HG03097 (cell line): Measurements from ENCODE around the gene MDFIC.
A peak's percentile ranks its signal among the peaks of the same experiment; 100 is the strongest.

Experiments
- ATAC-seq: cut with Tn5 transposase; IDR thresholded peaks from one replicate; pipeline ENCODE4 v1.9.1; 2021; ENCODE audit not compliant: unreplicated experiment, low FRiP score

Gene MDFIC

DNA sequence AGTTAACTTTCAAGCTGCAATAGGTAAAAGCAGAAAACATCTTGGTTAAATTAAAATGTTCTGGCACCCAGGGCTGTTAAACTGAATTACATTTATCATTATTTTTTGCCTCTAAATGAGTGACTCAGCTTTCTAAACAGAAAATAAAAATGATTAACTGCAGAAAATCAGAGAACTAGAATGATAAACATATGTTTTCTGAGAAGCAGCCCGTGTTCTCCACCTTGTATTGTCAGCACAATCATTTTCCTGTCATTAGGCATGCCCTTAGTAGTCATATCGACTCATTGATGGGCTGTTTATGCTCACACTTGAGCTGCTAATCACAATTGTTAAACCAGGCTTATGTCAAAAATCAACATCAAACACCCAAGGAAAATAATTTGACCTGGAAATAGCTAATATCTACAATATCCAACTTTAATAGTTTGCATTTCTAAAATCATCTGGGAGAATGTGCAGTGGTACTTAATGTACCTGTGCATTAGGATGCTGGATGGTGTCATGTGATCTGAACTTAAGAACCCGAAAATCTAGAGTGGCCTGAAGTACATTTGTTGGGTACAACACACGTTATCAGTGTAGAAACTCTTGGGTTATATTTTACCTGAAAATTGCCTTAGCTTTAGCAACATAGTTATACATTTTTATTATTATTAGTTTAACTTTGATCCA, 2.3 kb downstream of the MDFIC start:
- no peak for ATAC-seq

DNA sequence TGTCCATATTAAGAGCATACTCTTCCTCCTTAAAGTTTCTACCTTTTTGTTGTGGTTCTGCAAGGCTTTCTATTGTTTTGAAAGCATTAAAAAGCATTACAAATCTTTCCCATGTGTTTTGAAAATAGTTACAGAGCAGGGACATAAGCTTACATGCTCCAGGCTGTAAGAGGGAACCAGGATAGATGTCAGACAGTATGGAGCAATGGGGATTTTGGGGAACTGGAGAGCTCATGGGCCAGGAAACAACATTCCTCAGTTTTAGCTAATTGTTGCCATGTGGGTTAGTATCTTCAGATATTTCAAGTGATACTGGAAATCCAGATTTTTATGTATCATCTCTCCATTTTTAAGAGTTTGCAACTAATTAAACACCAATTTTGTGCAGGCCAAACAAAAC, 3.5 kb downstream of the MDFIC start:
- ATAC-seq = no peak

DNA sequence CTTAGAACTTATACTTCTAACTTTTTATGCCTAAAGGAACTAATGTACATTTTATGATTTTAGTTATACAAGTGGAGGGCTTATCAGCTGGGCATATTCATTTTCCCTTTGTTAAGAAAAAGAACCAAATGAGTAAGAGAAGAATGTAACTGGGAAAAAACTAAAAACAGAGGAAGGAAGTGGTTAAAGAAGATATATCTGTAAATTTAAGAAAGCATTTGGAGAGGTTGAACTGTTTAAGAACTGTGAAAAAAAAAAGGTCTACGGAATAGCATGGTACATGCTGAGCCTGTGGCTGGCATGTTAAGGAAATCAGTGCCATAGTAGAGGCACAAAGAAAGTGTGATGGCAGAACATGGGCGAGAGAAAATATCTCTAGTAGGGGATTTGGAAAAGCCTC, 6.2 kb downstream of the MDFIC start:
- ATAC-seq = no peak

DNA sequence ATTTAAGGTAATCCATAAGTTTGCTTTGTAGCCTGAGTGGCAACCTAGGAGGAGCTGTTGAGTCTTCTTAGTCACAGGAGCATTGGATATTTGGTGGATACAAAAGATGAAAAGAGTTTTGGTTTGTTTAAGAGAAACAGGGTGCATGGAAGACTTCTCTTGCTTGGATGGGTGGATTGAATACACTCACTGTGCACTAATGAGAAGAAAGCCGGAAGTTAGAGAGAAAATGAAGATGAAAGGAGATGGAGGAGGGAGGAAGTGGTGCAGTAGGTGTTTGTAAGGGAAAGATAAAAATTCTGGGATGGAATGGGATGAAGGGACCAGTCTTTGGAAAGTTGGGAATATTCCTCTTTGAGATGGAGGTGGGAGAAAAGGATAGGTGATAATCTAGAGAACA, 7.7 kb downstream of the MDFIC start:
- ATAC-seq = no peak

DNA sequence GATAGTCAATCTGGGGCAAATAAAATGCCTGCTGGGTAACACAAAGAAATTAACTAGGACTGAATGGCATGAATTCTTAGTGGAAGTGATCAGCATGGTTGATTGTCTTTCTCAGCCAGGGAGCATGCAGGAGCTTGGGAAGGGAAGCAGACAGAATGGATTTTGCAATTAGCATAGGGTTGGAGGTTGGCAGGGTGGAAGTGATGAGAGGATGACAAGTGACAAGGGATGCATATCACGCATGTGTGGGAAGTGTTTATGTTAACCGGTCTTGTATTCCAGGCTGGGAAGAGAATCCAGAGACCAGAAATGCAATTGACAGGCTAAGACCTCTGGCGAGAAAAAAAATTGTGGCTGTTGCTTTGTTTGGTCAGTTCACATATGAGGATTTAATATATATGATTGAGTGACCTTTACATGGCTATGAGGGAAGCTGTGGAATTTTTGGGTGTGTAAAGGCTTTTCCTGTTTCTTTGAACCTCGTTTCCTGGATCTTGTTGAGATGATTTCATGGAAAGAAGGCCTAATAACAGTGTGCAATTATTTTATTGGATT, 8.3 kb downstream of the MDFIC start:
- ATAC-seq = no peak

DNA sequence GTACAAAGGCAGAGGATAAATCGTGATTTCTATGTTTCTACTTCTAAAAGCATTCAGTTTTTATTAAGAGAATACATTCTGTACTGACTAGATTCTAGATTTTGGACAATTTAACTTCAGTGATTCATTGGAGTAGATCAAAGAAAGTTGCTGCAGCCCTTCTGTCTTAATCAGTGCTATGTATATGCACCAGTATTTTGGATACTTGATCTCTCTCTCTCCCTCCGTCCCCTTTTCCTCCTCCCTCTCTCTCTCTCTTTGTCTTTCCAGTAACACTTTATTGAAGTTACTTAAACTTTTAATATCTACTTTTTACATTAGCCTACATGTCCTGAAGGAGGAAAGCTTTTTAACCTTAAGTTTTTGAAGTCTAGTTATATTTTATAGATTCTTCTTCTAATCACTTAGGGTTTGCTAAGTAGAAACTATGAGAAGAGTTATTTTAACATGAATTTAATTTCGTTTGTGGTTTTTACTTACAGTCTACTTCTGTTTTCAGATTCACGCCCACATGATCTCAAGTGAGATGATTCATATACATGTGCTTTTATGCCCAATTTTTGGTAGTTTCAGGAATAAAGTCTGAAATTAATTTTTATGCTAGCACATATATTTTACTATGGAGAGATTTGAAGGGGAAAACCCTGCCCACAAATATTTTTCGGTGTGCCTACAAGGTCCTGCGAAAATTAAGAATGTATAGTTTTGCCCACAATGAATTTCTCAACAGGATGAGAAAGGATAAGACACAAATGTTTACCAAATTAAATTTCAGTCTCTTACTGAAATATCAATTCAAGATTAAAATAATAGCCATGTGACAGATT, 9.1 kb downstream of the MDFIC start:
- peak; percentile 42 for ATAC-seq

DNA sequence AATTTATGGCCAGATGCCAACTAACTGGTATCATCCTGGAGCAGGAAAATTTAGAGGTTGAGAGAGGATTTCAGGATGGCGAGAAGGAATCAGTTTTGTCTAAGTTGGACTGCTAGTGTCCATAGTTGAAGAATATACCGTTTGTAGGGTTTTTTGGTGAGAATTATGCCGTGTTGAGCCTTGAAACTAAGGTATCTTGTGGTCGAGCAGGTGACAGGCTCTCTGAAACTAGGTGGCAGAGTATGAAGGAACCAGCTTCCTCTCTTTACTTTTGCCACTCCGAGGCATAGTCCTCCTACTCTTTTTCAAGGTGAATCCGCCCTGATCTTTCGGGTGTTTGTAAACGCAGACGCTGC, 9.7 kb downstream of the MDFIC start:
- peak; percentile 74 for ATAC-seq

DNA sequence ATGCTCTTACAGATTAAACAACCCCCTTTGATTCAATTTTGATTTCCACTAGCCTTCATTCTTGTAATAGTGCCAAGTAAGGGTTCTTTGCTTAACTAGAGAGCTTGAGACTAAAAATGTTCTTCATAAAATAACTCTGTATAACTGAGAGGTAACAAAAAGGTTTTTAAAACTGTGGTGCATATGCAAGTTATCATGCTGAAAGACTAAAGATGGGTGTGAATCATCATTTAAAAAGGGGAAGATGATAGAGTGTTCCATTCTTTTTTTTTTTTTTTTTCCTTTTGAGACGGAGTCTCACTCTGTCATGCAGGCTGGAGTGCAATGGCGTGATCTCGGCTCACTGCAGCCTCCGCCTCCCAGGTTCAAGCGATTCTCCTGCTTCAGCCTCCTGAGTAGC, 11.1 kb downstream of the MDFIC start:
- ATAC-seq = no peak

DNA sequence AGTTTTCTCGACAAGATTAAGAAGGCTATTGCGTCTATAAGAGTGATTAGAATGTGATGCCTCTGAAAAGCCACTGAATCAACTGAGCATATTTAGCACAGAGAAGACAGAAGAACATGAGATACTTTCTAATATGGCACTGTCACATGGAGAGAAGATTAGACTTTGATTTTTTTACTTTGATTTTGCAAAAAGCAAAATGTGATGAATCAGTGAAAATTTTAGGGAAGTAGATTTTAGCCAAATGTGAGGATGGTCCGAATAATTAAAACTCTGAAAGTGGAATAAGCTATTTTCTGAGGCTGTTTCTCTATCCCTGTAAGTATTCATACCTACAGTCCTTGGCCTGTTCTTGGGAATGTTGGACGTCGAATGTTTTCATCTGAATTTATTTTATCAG, 11.8 kb downstream of the MDFIC start:
- ATAC-seq = no peak

DNA sequence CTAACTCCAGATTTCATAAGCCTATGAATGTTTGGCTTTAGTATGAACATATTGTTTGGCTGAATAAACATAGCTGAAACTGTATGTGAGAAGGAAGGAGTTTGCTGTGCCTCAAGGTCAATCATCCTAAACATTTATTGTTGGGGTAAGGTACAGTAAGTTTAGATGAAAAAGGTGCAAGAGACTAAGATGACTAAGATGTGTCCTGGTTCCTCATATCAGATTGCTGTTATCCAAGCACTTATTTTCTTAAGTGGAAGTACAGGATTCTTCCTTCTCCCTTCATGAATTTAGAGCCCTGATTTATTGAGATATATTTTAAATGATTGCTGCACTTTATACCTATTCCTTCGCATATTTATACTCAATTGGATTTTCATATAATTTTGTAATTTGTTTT, 12.2 kb downstream of the MDFIC start:
- ATAC-seq = no peak

DNA sequence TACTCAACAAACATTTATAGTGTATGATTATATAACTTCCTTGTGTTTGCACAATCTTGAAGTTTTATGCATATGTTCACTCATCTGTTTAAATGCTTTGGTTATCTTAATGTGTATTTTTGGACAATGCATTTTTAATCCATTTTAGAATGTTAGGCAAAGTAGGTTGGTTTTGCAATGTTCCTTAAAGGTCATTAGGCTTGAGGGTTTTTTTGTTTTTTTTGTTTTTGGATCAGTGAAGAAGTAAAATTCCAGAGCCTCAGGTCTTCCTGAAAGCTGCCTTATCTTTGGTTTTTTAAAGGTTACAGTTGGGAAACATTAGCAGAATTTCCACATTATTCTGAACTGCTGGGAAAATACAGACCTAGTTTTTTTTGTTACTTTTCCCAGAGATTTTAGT, 12.8 kb downstream of the MDFIC start:
- no peak for ATAC-seq

DNA sequence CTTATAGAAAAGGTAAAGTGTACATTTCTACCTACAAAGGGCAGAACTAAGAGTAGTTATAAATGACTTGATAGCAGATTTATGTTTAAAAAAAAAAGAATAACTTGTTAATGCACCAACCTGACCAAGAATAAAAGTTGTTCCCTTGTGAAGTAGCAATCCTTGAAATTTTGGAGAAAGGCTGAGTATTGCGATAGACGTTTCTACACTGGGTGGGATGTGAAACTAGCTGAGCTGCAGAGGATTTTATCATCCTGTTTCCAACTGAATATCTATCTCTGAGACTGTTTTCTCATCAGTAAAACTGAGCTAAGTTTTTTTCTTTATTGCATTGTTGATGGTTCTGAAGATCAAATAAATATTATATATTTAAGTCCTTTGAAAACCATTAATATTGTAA, 14.6 kb downstream of the MDFIC start:
- no peak for ATAC-seq

DNA sequence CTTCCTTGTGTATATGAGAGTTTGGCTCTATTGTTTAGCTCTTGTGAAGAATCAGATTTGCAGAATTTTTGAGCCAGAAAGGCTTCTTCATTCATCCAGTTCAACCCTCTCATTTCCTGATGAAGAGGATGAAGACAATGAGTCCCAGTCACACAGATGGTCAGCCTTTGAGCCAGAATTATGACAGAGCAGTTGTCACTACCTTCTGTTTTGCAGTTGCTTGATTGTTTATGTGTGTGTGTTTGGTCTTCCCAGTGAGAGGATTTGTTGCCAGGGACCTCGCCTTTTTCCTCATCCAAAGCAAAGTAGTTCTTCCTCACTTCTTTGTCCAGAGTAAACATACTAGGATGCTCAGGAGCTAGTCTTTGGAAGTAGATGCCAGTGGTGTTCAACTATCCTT, 15.6 kb downstream of the MDFIC start:
- no peak for ATAC-seq

DNA sequence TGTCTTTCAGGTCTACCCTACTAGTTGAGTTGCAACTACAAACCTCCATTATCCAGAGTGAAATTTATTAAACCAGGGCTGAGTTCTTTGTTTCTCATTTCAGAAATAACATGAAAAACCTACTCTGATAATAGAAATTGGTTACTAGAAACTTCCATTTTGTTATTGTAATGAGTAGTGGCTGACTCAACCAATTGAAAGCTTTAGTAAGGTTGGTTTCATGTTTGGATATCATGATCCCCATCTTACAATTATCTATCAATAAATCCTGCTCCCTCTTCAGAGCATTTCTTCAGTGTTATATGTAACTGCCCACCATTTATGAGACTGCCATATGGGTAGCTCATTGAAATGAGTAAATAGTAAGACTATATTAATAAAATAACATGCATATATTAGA, 16.9 kb downstream of the MDFIC start:
- no peak for ATAC-seq

DNA sequence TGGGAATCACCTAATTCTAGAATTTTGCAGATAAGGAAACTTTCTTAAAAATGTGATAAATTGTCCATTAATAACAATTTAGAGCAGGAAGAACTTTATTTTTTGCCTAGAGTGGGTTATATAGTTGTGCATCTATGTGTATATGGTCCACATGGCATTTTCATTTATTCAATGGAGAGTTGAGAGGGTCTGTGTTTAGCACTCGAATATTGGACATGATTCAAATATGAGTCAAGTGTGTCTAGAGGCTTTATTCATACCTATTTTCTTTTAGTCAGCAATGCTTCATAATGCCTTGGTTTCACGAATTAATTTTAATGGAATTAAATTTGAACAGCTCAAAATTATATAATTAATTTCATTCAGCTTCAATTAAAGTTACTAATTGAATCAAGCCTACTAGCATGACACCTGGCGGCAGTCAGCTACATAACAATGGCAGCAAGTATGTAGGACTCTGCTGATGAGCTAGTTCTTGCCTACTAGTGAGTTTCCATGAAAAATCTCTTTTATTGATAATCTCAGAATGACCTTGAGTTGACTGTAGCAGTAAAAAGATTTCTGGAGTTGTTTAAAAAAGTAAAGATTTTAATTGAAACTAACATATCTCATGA, 17.7 kb downstream of the MDFIC start:
- ATAC-seq = no peak

DNA sequence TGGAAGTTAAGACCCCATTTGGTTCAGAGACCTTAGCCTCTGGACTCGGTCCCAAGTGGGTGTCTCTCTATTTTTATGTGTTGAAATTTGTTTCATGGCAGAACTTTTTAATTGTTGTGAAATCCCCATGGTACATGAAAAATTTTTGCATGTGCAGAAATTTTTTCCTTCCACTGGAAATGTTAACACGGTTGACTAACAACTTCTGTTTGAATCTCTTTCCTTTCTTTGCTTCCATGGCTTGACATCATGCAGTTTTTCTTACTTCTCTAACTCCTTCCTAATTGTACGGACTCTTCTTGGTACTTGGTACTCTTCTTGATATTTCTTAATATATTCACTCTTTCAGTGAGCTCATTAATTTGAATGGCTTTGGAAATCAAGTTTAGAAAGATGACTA, 18.3 kb downstream of the MDFIC start:
- ATAC-seq = no peak

DNA sequence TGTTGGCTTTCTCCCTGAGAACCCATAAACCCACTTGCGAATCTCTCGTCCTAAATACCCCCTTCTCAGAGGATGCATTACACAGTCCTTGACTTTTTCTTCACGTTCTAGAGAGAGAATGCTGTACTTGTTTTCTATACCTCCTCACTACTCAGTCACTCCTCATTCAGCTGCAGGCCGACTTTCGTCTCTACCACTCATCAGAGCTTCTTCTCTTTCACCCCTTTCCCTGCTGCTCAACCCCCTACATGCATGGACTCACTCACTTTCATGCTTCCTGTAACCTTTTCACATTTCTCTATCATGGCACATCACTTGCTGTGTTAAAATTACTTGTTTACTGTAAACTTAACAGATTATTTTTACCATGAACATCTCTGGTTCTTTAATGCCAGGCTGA, 19.8 kb downstream of the MDFIC start:
- ATAC-seq = no peak

DNA sequence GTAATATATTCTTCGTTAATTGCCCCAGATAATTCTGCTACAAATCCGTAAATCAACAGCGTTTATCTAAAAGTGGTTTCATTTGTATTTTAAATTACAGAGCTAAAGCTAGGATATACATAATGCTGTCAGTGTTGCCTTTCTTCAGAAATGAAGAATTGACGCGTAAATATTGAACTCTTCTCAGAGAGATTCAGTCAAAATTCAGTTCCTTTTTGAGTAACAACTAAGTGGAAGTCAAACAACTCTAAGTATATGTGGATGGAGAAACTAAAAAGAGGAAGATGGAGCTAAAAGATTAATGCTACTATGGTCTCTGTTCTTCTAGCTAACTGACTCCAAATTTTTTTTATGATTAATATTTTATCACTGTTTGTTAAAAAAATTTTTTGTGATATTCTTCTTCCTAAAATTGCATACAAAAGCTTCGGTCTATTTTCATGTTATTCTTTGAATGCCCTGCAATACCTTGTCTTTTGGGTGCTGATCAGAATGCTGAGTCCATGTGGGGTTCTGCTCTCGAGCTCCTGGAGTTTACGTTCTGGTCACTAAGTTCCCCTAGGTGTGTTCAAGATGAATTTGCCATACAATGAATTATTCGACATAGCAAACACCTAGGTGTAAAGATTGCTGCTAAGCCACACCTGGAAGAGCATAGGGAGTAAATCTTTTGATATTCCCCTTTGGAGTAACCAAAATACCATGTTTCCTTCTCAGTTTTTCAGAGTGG, 20.7 kb downstream of the MDFIC start:
- no peak for ATAC-seq

DNA sequence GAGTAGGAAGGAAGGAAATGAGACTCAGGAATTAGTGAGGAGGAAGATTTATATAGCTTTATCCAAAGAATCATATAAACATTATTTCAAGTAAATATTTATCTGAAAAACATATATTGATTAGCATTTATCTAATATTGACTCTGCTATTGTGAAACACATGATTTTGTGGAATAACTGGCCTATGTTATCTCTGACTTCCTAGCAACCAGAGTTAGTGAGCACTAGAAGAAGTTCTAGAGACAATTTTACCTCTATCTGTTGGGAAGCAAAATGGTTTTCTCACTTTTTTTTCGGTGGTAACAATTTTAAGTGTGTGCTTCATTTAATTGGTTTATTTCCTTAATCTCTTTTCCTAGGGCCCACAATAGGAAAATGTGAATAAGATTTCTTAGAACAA, 21.6 kb downstream of the MDFIC start:
- ATAC-seq = no peak

DNA sequence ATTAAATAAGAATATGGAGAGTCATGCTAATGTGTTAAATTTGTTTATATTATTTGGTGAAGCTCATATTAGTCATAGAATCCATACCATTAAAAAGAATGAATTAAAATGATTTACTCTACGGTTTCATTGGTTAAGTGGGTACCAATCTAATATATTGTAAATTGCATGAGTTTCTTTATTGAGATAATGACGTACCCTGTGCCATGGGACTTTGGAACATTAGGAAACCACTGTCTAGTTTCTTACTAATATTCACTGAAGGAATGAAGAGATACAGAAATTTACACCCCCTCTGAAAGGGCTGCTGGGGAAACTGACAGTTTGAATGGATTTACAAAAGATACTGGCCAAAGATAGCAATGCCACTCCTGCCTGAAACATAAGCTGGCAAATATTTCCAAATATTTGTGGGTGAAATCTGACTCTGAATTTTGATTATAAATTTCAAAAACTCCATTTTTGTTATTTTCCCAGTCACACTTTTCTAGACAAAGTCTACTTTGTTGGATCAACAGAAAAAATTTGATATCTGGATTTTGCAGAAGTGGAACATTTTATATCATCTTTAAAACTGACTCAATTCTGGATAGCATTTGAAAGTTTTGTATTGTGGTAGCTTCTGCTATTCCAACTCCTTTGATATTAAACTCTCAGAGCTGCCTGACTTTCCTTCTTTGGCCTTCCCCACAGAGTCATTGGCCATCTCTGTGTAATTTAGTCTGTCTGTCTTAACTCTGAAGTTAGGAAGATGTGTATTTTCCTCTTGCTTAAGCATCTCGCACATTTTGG, 22.3 kb downstream of the MDFIC start:
- no peak for ATAC-seq
